HG02678 (cell line): ENCODE results near the gene RAB11FIP3.
"Not testable (repeated sequence)": the region's sequence is repeated elsewhere in the genome, so short reads cannot be mapped to it uniquely, and the experiment has no call there.

Source experiments
- ATAC-seq: cut with Tn5 transposase; IDR thresholded peaks from one replicate; pipeline ENCODE4 v1.9.1; 2021; ENCODE audit warnings: mild to moderate bottlenecking, moderate library complexity; ENCODE audit not compliant: unreplicated experiment

The RAB11FIP3 gene

GRCh38 chr16:415170-415498, 10.3 kb upstream of the RAB11FIP3 start:
- not testable (repeated sequence) for ATAC-seq

- not testable (repeated sequence) for ATAC-seq
Measured at GRCh38 chr16:422179-422578, 3.3 kb upstream of the RAB11FIP3 start.

DNA sequence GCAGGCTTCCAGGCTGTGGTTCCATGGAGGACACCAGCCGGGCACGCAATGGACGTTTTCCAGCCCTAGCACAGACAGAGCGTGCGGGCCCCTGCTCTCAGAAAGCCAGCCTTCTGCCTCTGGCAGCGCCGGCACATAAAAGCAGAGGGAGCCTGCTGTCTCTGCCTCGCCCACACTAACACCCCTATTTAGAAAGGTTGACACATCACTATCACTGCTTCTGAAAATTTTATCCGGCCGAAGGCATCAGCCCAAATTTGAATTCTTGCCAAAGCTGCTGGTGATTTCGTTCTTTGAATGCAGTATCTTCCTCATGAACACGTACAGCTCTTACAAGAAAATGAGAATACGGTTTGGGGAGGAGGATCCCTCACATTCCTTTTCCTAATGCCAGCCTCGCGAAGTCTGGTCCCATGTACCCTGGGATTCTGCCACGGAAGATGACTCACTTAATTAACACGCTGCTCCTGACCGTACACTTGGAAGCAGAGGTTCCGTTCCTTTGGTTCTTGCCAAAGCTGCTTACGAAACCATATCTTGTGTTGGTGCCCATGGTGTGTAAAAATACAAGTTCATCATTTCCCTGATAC, 1.3 kb upstream of the RAB11FIP3 start:
- no peak for ATAC-seq

GRCh38 chr16:424623-425081, 797 bp upstream of the RAB11FIP3 start:
- no peak for ATAC-seq

GRCh38 chr16:425740-426114, 278 bp downstream of the RAB11FIP3 start:
- ATAC-seq: peak; percentile 29

DNA sequence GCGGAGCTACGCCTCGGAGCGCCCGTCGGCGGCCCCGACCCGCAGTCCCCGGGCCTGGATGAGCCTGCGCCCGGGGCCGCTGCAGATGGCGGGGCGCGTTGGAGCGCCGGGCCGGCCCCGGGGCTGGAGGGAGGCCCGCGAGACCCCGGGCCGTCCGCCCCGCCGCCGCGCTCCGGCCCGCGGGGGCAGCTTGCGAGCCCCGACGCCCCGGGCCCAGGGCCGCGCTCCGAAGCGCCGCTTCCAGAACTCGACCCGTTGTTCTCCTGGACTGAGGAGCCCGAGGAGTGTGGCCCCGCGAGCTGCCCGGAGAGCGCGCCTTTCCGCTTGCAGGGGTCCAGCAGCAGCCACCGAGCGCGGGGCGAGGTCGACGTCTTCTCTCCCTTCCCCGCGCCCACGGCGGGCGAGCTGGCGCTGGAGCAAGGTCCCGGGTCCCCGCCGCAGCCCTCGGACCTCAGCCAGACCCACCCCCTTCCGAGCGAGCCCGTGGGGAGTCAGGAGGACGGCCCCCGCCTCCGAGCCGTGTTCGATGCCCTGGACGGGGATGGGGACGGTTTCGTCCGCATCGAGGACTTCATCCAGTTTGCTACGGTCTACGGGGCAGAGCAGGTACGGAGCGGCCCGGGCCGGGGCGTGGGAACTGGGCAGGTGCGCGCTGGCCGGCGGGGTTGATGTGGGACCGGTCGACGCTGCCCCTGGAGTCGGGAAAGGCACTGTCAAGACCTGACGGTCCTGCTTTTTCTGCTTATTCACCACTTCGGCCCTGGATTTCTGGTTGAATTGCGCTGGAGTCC, 861 bp downstream of the RAB11FIP3 start:
- ATAC-seq: no peak

- ATAC-seq: no peak
Measured at GRCh38 chr16:426906-427249, 1.4 kb downstream of the RAB11FIP3 start.

DNA sequence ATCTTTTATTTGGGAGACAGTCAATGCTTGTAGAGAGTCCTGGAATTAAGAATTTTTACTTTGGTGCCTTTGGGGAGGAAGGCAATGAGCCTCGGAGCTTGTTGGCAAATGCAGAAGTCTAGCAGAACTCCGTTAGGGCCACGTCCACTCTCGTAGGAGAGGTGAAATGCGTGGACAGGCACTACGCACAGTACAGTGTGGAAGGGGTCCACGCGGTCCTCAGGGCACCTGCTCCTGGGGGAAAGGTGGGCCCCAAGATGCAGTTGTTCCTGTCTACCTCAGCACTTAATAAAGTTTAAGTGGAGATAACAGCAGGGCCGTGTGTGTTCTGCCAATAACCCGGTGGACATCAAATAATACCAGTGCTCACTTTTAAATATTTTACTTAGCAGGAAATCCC, 1.8 kb downstream of the RAB11FIP3 start:
- no peak for ATAC-seq

DNA sequence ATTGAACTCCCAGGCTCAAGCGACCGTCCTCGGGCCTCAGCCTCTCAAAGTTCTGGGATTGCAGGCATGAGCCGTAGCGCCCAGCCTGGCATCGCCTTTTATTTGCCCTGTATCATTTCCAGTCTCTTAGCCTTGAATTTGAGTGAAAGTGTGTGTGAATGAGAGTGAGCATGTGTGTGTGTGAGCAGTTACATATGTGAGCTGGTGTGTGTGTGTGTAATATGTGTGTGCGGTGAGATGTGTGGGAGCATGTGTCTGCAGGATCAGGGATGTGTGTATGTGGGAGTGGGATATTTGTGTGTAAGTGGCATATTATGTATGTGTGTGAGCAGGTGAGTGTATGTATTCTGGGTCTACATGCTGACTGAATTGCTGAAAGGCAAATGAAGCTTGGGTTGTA, 5.5 kb downstream of the RAB11FIP3 start:
- ATAC-seq: no peak

- ATAC-seq: no peak
Measured at GRCh38 chr16:440627-441026, 15.2 kb downstream of the RAB11FIP3 start.

DNA sequence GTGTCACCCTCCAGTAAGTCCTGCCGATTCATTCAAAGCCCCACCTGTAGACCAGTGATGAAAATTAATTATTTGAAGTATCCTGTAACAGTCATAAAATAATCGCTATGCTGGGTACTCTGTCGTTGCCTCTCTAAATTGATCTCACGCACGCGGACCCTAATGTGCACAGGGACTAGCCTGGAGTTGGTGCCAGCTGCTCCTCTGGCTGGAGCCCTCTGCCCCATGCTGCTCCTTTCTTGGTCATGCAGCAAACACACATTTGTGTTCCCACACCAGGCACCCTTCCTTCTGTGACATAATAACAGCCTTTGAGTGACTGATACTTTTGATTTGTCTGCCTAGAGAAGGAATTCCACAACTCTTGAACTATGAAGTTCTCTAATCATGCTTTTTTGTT, 16.0 kb downstream of the RAB11FIP3 start:
- ATAC-seq: no peak

GRCh38 chr16:442976-443375, 17.5 kb downstream of the RAB11FIP3 start:
- no peak for ATAC-seq

DNA sequence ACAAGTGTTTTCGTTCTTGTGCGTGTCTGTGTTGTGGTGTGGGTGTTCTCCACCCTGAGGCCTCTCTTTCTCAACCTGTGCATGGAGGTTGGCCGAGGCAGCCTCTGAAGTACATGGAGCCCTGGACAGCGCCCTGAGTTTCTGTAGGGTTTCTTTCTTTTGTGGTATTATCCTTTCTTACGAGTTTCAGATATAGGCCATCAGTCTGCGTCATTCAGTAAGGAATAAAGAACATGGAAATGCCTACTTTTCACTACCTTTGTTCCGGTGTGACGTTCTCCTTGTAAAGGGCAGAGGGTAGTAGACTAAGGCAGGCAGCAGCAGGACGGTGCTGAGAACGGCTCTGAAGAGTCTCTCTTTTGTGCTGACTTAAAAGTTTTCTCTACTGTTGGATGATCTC, 18.6 kb downstream of the RAB11FIP3 start:
- ATAC-seq: no peak

DNA sequence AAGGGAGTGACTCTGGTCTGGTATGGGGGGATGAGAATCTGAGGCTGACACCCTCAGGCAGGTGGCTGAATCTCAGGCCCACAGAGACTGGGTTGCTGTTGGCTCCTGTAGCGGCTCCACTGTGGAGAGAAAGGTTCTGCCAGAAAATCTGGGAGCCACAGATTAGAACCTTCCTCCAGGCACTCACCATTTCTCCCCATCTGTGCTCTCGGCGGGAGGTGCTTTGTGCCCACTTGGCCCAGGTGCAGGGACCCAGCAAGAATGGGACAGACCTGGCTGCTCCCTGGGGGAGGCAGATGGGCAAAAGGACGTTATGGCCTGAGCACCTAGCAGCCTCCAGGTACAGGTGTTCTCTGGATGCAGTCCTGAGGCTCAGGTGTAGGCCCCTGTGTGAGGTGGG, 20.1 kb downstream of the RAB11FIP3 start:
- ATAC-seq: no peak

DNA sequence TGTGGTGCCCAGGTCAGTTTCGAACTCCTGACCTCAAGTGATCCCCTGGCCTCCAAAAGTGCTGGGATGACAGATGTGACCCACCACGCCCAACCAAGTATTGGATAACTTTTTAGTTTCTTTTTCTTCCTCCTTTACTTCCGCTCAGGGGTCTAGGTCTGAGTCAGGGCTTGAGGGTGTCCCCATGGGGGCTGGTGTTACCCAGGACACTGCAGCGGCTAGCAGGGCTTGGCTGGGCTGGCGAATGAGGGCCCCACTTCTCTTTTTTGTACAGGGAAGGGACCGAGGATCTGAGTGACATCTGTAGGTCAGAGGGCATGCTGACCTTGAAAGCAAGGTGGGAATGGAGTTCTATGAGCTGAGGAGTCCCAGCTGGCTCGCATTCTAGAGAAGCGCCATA, 24.9 kb downstream of the RAB11FIP3 start:
- ATAC-seq: no peak

- no peak for ATAC-seq
Measured at GRCh38 chr16:450785-451512, 25.5 kb downstream of the RAB11FIP3 start.

- no peak for ATAC-seq
Measured at GRCh38 chr16:454397-454940, 29.0 kb downstream of the RAB11FIP3 start.

GRCh38 chr16:455453-455852, 30.0 kb downstream of the RAB11FIP3 start:
- no peak for ATAC-seq

DNA sequence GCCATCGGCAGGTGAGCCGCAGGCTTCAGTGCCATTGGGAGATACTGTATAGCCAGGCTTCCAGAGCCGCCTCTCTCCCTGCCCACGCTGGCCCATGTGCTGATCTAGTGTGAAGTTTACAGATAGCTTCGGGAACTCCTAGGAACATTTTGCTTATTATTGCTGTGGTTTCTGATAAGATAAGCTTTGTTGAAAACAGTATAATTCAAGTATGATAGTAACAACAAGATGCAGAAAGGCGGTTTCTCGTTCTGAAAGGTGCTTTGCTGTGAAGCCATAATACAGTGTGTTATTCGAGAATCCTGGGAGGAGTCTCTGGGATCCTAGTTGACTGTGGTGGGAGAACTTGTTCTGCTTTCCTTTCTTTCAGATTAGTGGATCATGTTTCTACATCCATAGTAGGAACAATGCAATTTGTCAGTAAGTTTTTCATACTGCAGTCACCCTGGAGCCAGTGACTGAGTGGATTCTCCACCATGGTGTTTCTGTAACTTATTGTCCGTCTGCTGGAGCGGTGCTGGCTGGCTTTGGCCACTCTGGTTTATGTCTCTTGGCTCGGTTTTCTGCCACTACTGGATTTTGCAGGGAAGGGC, 31.5 kb downstream of the RAB11FIP3 start:
- no peak for ATAC-seq

GRCh38 chr16:457732-458400, 32.4 kb downstream of the RAB11FIP3 start:
- no peak for ATAC-seq

DNA sequence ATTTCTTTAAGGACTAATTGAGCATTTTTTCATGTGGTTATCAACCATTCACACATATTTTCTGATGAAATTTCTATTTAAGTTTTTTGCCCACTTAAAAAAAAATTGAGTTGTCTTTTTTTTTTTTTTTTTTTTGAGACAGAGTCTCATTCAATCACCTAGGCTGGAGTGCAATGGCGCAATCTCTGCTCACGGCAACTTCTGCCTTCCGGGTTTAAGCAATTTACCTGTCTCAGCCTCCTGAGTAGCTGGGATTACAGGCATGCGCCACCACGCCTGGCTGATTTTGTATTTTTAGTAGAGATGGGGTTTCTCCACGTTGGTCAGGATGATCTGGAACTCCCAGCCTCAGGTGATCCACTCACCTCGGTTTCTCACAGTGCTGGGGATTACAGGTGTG, 34.3 kb downstream of the RAB11FIP3 start:
- no peak for ATAC-seq
